ENCODE data around the gene IFFO2. TPM values are rescaled to one million over a fixed set of nuclear protein-coding genes. Genes with fewer than 3 reads are reported as not detected.

Gene IFFO2
- total RNA-seq, 1 donor from 2014 or later = 5.0 TPM

DNA sequence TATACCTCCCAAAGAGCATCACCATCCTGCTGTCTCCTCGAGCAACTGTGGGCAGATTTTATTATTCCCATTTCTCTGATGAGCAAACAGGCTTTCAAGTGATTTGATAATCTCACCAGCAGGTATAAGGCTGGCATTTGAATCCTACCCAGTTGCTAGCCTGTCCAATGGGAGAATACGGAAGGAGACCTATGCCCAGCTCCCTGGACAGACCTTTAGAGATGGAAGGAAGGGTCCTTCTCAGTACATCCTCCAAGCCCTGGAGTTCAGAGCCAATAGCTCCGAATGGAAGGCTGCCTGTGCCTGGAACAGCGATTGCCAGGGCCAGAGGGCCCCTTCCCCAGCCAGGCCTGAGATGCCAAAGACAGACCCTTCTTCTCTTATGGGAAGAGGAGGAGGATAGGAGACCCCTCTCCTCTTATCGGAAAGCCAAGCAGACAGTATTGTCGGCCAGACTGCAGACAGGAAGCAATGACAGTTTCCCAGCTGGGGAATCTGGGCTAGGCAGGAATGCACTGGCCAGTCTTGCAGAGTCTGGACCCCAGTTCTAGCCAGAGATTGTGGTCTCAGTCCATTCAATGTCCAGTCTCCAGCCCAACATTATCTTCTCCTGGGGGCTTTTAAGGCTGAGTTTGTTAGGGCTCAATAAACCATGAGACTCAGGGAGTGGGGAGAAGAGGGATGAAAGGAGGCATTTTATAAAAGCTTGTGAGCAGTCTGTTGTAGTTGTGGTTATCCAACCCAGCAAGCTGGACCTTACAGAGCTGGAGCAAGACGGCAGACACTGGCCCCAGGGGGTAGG lies 2.0 kb downstream of the IFFO2 start:
- no peak for ATAC-seq
- intact Hi-C loops (cut with micrococcal nuclease) = no loop called here
- DNase-seq = no peak

GRCh38 chr1:18953731-18954231 lies 2.7 kb downstream of the IFFO2 start:
- intact Hi-C loops (cut with micrococcal nuclease) = no loop called here
- ATAC-seq (no peak), DNase-seq (no peak)

- no peak for ATAC-seq
- intact Hi-C loops (cut with micrococcal nuclease) = no loop called here
- no peak for DNase-seq
These were observed 4.6 kb downstream of the IFFO2 start for GRCh38 chr1:18951818-18952391.

DNA sequence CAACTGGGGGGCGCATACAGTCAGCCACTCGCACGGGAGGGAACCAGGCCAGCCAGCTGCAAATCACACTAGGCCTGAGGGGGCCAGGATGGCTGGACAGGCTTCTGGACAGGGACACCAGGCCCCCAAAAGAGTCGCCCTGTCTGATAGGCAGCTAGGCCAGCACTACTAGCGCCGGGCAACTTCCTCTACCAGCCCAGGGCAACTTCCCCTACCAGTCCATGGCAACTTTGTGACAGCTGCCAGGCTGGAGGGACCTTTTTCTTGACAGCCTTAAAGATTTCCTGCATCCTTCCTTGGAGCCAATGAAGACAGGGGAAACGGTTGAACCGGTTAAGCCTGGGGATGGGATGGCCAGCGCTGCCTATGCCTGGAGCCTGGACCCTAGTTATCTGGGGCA lies 5.1 kb downstream of the IFFO2 start:
- ATAC-seq (no peak), DNase-seq (peak; percentile 44)
- intact Hi-C loops (cut with micrococcal nuclease) = no loop called here

GRCh38 chr1:18950401-18951026 lies 6.0 kb downstream of the IFFO2 start:
- DNase-seq (peak; percentile 74), ATAC-seq (peak; percentile 71)
- intact Hi-C loops (cut with micrococcal nuclease) = no loop called here

GRCh38 chr1:18949686-18950400 lies 6.6 kb downstream of the IFFO2 start:
- ATAC-seq (peak; percentile 46), DNase-seq (peak; percentile 44)
- intact Hi-C loops (cut with micrococcal nuclease) = no loop called here

GRCh38 chr1:18948913-18949685 lies 7.4 kb downstream of the IFFO2 start:
- ATAC-seq = peak; percentile 51
- peak; percentile 68 for DNase-seq
- intact Hi-C loops (cut with micrococcal nuclease) = no loop called here

GRCh38 chr1:18948048-18948912 lies 8.2 kb downstream of the IFFO2 start:
- intact Hi-C loops (cut with micrococcal nuclease) = no loop called here
- DNase-seq = no peak
- no peak for ATAC-seq

GRCh38 chr1:18947570-18947969 lies 8.9 kb downstream of the IFFO2 start:
- no peak for DNase-seq
- intact Hi-C loops (cut with micrococcal nuclease) = no loop called here

GRCh38 chr1:18946550-18947381 lies 9.7 kb downstream of the IFFO2 start:
- ATAC-seq (no peak), DNase-seq (no peak)
- intact Hi-C loops (cut with micrococcal nuclease) = no loop called here

More at GRCh38 chr1:18947570-18947969, 8.9 kb downstream of the IFFO2 start:
- ATAC-seq = no peak

DNA sequence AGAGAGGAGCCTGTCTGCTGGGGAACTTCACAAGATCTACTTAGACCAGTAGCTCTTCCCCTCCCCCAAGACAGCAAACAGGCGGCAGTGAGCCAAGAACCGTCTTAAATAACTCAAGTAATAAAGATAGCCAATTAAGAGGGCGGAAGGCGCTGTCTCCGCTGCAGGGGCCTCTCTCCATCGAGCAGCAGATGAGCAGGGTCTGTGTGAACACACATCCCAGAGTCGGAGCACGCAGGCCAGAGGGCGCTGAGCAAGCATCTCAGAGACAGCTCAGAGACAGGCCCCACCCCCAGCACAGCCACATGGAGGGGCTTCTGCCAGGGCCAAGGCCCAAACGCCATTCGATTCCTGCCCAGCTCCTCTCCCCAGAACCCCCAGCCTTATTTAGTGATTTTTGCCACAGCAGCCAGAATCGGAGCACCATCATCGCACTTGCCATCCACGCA lies 11.1 kb downstream of the IFFO2 start:
- ATAC-seq (peak; percentile 8), DNase-seq (peak; percentile 54)
- intact Hi-C loops (cut with micrococcal nuclease) = no loop called here

GRCh38 chr1:18944810-18945209 lies 11.7 kb downstream of the IFFO2 start:
- DNase-seq = no peak
- intact Hi-C loops (cut with micrococcal nuclease) = no loop called here
- ATAC-seq = peak; percentile 10

DNA sequence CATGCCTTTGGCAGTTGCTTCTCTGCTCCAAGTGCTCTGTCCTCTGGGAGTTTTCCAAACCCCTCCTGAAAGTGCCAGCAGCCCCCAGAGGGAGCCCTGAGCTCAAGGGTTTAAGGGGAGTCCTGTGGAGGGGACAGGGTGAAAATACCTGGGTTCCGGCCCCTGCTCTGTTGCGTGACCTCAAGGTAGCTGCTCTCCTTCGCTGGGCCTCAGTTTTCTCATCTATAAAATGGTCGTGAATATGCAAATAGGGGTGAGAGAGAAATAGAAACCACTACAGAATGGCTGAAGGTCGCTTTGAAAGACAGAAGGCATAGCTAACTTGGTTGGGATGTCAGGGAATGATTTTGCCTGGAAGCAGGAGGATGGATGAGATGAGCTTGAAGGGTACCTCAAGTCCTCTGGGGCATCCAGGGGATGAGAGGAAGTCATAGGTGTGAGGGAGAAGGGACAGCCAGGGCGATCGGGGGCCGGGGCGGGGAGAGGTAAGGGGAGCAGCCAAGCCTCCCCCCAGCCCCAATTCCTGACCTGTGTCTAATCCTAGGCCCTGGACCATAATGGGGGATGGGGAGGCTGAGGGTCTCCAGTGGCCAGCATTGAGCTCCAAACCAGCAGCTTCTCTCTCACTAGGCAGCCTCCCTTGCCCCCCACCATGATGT lies 12.4 kb downstream of the IFFO2 start:
- intact Hi-C loops (cut with micrococcal nuclease) = no loop called here
- ATAC-seq (no peak), DNase-seq (no peak)

DNA sequence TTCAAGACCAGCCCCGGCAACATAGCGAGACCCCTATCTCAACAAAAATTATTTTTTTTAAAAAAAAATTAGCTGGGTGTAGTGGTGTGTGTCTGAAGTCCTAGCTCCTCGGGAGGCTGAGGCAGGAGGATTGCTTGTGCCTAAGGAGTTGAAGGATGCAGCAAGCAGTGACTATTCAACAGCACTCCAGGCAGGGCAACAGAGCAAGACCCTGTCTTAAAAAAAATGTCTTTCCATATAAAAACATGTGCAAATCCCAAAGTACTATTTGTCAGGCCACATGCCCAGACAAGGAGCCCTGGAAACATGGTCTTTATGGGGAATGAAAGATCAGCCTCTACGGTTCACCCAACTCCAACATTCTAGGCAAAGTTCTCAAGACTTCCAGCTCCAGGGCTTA lies 13.3 kb downstream of the IFFO2 start:
- intact Hi-C loops (cut with micrococcal nuclease) = no loop called here

GRCh38 chr1:18942340-18942739 lies 14.1 kb downstream of the IFFO2 start:
- intact Hi-C loops (cut with micrococcal nuclease) = no loop called here
- no peak for ATAC-seq
- DNase-seq = no peak

More for the DNA sequence above, 13.3 kb downstream of the IFFO2 start:
- ATAC-seq (no peak), DNase-seq (no peak)

Data from left ventricle myocardium superior (tissue), 1 donor.